LHCN-M2 (cell line): ENCODE data around the gene PDE4C. TPM values are rescaled to one million over a fixed set of nuclear protein-coding genes. Genes with fewer than 3 reads are reported as not detected.

ENCODE experiments used
- DNase-seq: peaks from one replicate; pipeline ENCODE4 v3.0.0-alpha.2; 2012; ENCODE audit warnings: low read depth
- total RNA-seq: library from RNA; depleted of rRNA; stranded (reverse); fragments of >200 nt; gene quantifications from 2 replicates; pipeline ENCODE4 v1.2.3, GENCODE V29; 2014; rRNA removed

PDE4C gene
- total RNA-seq, 1 experiment from 2014 or later, result 0.17 TPM

- DNase-seq, result no peak
Measured at GRCh38 chr19:18198374-18198773, 27.9 kb downstream of the PDE4C start.

- DNase-seq, result no peak
Measured at GRCh38 chr19:18197941-18198340, 28.3 kb downstream of the PDE4C start.

- no peak for DNase-seq
Measured at GRCh38 chr19:18197306-18197705, 28.9 kb downstream of the PDE4C start.

GRCh38 chr19:18196511-18196845 lies 29.8 kb downstream of the PDE4C start:
- DNase-seq, result no peak

GRCh38 chr19:18194554-18195238 lies 31.5 kb downstream of the PDE4C start:
- no peak for DNase-seq

- no peak for DNase-seq
Measured at GRCh38 chr19:18194181-18194530, 32.1 kb downstream of the PDE4C start.

GRCh38 chr19:18193388-18194180 lies 32.7 kb downstream of the PDE4C start:
- DNase-seq, result no peak

- peak; percentile 100 for DNase-seq
Measured at GRCh38 chr19:18192673-18193387, 33.4 kb downstream of the PDE4C start, which contains the start of gene MPV17L2. MPV17L2 (plus strand) TSS chr19:18193218; CDS start chr19:18193282, 64 bp downstream.

GRCh38 chr19:18191640-18192062 lies 34.6 kb downstream of the PDE4C start:
- no peak for DNase-seq

GRCh38 chr19:18190278-18190677 lies 36.0 kb downstream of the PDE4C start:
- no peak for DNase-seq

- DNase-seq, result no peak
Measured at GRCh38 chr19:18185538-18185937, 40.7 kb downstream of the PDE4C start.

- no peak for DNase-seq
Measured at GRCh38 chr19:18183529-18183928, 42.7 kb downstream of the PDE4C start.

GRCh38 chr19:18179957-18180356 lies 46.3 kb downstream of the PDE4C start:
- DNase-seq, result no peak

GRCh38 chr19:18176367-18177310 lies 49.6 kb downstream of the PDE4C start:
- no peak for DNase-seq

GRCh38 chr19:18174983-18175382 lies 51.3 kb downstream of the PDE4C start:
- DNase-seq, result no peak

Other genes with a start within 250 kb of the PDE4C start
- gene ARRDC2, start 218.3 kb downstream of the PDE4C start, total RNA-seq, result 9.0 and 15.0 TPM in 2 replicates
- not detected in 2 replicates for gene IL12RB1, start 139.5 kb downstream of the PDE4C start, total RNA-seq
- gene MAST3, start 128.7 kb downstream of the PDE4C start, total RNA-seq, result 2.2 and 2.4 TPM in 2 replicates
- 21.2 and 40.6 TPM in 2 replicates for gene PIK3R2, start 73.3 kb downstream of the PDE4C start, total RNA-seq
- gene IFI30, start 52.6 kb downstream of the PDE4C start, total RNA-seq, result 3.3 and 13.0 TPM in 2 replicates
- 33.7 and 51.1 TPM in 2 replicates for gene MPV17L2, start 33.2 kb downstream of the PDE4C start, total RNA-seq
- gene RAB3A, start 22.4 kb downstream of the PDE4C start, total RNA-seq, result 1.4 and 1.7 TPM in 2 replicates
- 0.06 and 0.13 TPM in 2 replicates for gene IQCN, start 48.0 kb upstream of the PDE4C start, total RNA-seq
- gene JUND, start 55.2 kb upstream of the PDE4C start, total RNA-seq, result 47.3 and 60.9 TPM in 2 replicates
- gene LSM4, start 96.6 kb upstream of the PDE4C start, total RNA-seq, result 376 and 434 TPM in 2 replicates
- gene PGPEP1, start 114.2 kb upstream of the PDE4C start, total RNA-seq, result 8.0 and 11.0 TPM in 2 replicates
- 109 and 147 TPM in 2 replicates for gene GDF15, start 159.7 kb upstream of the PDE4C start, total RNA-seq
- not detected in 2 replicates for gene LRRC25, start 171.2 kb upstream of the PDE4C start, total RNA-seq
- 41.6 and 64.2 TPM in 2 replicates for gene SSBP4, start 193.0 kb upstream of the PDE4C start, total RNA-seq
- 0.83 and 0.86 TPM in 2 replicates for gene ISYNA1, start 211.7 kb upstream of the PDE4C start, total RNA-seq